ENCODE measurements around the gene KRTAP10-1. TPM values are rescaled to one million over a fixed set of nuclear protein-coding genes. Genes with fewer than 3 reads are reported as not detected.

The KRTAP10-1 gene
- total and polyA plus RNA-seq, 2 of the 13 experiments (the other 11 are each of a cell fraction or from before 2014, with no cell fraction given) = not detected

DNA sequence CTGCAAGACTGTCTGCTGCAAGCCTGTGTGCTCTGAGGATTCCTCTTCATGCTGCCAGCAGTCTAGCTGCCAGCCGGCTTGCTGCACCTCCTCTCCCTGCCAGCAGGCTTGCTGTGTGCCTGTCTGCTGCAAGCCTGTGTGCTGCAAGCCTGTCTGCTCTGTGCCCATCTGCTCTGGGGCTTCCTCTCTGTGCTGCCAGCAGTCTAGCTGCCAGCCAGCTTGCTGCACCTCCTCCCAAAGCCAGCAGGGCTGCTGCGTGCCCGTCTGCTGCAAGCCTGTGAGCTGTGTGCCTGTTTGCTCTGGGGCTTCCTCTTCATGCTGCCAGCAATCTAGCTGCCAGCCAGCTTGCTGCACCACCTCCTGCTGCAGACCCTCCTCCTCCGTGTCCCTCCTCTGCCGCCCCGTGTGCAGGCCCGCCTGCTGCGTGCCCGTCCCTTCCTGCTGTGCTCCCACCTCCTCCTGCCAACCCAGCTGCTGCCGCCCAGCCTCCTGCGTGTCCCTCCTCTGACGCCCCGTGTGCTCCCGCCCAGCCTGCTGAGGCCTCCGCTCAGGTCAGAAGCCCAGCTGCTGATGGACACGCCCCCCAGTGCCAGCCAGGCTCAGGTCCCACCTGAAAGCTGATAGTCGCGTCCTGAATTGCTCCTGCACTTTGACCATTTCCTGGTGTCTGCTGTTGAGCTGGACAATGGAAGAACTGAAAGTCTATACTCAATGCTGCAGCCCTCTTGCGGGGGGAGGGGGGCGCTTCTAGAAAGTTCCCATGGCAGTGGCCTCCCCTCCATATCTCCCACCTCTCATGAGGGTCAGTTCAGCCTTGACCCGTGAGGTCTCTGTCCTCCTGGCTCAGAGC, 34.7 kb upstream of the KRTAP10-1 start (continued):
- TF ChIP-seq TFAP4 (IDR thresholded peaks at IDR 0.05; ENCODE audit: borderline replicate concordance, low read depth) (peak; percentile 92; the same call in 1 of the 2 replicates), ZFP37 (CRISPR knock-in tag; IDR thresholded peaks at IDR 0.05; ENCODE audit: borderline replicate concordance) (peak; percentile 59; the same call in 1 of the 2 replicates), POGZ (CRISPR knock-in tag; IDR thresholded peaks at IDR 0.05) (no peak), ZNF749 (CRISPR knock-in tag; IDR thresholded peaks at IDR 0.05; ENCODE audit: borderline replicate concordance) (no peak), CBX2 (IDR thresholded peaks at IDR 0.05; ENCODE audit: low read depth, low read length) (no peak), CBX2 (CRISPR knock-in tag; IDR thresholded peaks at IDR 0.05; ENCODE audit: low read depth) (no peak), ISL2 (CRISPR knock-in tag; IDR thresholded peaks at IDR 0.05) (0 out of 2 replicates have a peak, but pooled peaks have one; percentile 51), PLRG1 (conservative IDR thresholded peaks at IDR 0.05) (no peak), KDM1A (CRISPR knock-in tag; IDR thresholded peaks at IDR 0.05) (peak; percentile 47; the same call in 1 of the 2 replicates), DPF2 (CRISPR knock-in tag; IDR thresholded peaks at IDR 0.05; ENCODE audit: borderline replicate concordance, low read depth) (no peak), CHD4 (IDR thresholded peaks at IDR 0.05; ENCODE audit: borderline replicate concordance, low read length) (no peak), AGO1 (IDR thresholded peaks at IDR 0.05; ENCODE audit: low read depth, low read length, poor library complexity, severe bottlenecking) (no peak), KLF13 (CRISPR knock-in tag; IDR thresholded peaks at IDR 0.05) (no peak), FOXA3 (CRISPR knock-in tag; IDR thresholded peaks at IDR 0.05) (no peak), XRCC5 (optimal IDR thresholded peaks at IDR 0.05; ENCODE audit: low read length) (peak; percentile 52)
- TF ChIP-seq, protein P1, sequence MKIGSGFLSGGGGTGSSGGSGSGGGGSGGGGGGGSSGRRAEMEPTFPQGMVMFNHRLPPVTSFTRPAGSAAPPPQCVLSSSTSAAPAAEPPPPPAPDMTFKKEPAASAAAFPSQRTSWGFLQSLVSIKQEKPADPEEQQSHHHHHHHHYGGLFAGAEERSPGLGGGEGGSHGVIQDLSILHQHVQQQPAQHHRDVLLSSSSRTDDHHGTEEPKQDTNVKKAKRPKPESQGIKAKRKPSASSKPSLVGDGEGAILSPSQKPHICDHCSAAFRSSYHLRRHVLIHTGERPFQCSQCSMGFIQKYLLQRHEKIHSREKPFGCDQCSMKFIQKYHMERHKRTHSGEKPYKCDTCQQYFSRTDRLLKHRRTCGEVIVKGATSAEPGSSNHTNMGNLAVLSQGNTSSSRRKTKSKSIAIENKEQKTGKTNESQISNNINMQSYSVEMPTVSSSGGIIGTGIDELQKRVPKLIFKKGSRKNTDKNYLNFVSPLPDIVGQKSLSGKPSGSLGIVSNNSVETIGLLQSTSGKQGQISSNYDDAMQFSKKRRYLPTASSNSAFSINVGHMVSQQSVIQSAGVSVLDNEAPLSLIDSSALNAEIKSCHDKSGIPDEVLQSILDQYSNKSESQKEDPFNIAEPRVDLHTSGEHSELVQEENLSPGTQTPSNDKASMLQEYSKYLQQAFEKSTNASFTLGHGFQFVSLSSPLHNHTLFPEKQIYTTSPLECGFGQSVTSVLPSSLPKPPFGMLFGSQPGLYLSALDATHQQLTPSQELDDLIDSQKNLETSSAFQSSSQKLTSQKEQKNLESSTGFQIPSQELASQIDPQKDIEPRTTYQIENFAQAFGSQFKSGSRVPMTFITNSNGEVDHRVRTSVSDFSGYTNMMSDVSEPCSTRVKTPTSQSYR (CRISPR knock-in tag; IDR thresholded peaks at IDR 0.05; ENCODE audit: borderline replicate concordance) = peak; percentile 80
- TF ChIP-seq, protein P2, sequence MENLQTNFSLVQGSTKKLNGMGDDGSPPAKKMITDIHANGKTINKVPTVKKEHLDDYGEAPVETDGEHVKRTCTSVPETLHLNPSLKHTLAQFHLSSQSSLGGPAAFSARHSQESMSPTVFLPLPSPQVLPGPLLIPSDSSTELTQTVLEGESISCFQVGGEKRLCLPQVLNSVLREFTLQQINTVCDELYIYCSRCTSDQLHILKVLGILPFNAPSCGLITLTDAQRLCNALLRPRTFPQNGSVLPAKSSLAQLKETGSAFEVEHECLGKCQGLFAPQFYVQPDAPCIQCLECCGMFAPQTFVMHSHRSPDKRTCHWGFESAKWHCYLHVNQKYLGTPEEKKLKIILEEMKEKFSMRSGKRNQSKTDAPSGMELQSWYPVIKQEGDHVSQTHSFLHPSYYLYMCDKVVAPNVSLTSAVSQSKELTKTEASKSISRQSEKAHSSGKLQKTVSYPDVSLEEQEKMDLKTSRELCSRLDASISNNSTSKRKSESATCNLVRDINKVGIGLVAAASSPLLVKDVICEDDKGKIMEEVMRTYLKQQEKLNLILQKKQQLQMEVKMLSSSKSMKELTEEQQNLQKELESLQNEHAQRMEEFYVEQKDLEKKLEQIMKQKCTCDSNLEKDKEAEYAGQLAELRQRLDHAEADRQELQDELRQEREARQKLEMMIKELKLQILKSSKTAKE (CRISPR knock-in tag; IDR thresholded peaks at IDR 0.05; ENCODE audit: borderline replicate concordance) = peak; percentile 45; the same call in 1 of the 2 replicates
- TF ChIP-seq, protein P3, sequence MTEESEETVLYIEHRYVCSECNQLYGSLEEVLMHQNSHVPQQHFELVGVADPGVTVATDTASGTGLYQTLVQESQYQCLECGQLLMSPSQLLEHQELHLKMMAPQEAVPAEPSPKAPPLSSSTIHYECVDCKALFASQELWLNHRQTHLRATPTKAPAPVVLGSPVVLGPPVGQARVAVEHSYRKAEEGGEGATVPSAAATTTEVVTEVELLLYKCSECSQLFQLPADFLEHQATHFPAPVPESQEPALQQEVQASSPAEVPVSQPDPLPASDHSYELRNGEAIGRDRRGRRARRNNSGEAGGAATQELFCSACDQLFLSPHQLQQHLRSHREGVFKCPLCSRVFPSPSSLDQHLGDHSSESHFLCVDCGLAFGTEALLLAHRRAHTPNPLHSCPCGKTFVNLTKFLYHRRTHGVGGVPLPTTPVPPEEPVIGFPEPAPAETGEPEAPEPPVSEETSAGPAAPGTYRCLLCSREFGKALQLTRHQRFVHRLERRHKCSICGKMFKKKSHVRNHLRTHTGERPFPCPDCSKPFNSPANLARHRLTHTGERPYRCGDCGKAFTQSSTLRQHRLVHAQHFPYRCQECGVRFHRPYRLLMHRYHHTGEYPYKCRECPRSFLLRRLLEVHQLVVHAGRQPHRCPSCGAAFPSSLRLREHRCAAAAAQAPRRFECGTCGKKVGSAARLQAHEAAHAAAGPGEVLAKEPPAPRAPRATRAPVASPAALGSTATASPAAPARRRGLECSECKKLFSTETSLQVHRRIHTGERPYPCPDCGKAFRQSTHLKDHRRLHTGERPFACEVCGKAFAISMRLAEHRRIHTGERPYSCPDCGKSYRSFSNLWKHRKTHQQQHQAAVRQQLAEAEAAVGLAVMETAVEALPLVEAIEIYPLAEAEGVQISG (CRISPR knock-in tag; IDR thresholded peaks at IDR 0.05) = peak; percentile 48
- TF ChIP-seq, protein P4, sequence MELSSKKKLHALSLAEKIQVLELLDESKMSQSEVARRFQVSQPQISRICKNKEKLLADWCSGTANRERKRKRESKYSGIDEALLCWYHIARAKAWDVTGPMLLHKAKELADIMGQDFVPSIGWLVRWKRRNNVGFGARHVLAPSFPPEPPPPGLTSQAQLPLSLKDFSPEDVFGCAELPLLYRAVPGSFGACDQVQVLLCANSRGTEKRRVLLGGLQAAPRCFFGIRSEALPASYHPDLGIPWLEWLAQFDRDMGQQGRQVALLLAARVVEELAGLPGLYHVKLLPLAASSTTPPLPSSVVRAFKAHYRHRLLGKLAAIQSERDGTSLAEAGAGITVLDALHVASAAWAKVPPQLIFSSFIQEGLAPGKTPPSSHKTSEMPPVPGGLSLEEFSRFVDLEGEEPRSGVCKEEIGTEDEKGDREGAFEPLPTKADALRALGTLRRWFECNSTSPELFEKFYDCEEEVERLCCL (CRISPR knock-in tag; IDR thresholded peaks at IDR 0.05; ENCODE audit: borderline replicate concordance) = no peak

Measured in HepG2 (cell line).